ENCODE results near the gene KCTD11. TPM values are rescaled to one million over a fixed set of nuclear protein-coding genes. Genes with fewer than 3 reads are reported as not detected.

The KCTD11 gene
- total RNA-seq, 1 experiment from 2014 or later: 16.4 TPM

DNA sequence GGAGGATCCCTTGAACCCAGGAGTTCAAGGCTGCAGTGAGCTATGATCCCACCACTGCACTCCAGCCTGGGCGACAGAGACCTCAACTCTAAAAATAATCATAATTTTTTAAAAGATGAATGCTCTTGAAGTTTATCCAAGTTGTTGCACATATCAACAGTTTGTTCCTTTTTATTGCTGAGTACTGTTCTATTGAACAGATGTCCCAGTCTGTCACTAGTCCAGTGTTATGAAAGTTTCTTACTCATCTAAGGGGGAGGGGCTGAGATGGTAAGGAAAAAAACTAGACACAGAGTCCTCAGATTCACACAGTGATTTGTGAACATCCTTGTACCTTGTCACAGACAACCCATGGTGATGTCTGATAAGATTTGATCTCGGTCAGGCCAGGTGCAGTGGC is 11.8 kb upstream of the KCTD11 start:
- DNase-seq: peak in 1 of 2 experiments; percentile 42
- no peaks in the 10 kb centered on the region for H3K9me3 ChIP-seq (ENCODE audit: insufficient read depth, low read depth)
- BruUV-seq (replicated peaks): no TSS peak
- no peaks in the 10 kb centered on the region for H3K9me2 ChIP-seq (ENCODE audit: insufficient read depth)
- POLR2A ChIA-PET (ENCODE audit: unreplicated experiment): no interaction called here
- no peaks in the 10 kb centered on the region; the same call in 1 of the 2 replicates for H3F3A ChIP-seq (ENCODE audit: insufficient read depth, low read depth)
- CTCF ChIA-PET: no interaction called here
- no peak overlapping the region for H3K4me3 ChIP-seq
- peaks cover 13% of the 10 kb centered on the region for H3K27me3 ChIP-seq (ENCODE audit: insufficient read depth, low read depth)
- intact Hi-C loops (cut with micrococcal nuclease; ENCODE audit: unreplicated experiment): no loop called here
- no peaks in the 10 kb centered on the region for H3K79me2 ChIP-seq (ENCODE audit: low read depth)
- H4K20me1 ChIP-seq (ENCODE audit: insufficient read depth): no peaks in the 10 kb centered on the region
- H3K27ac ChIP-seq: no peak overlapping the region
- H3K36me3 ChIP-seq (ENCODE audit: low read depth): no peaks in the 10 kb centered on the region
- TF ChIP-seq EZH2 (IDR thresholded peaks at IDR 0.05; ENCODE audit: low read depth): no peak
- TF ChIP-seq, protein P1, sequence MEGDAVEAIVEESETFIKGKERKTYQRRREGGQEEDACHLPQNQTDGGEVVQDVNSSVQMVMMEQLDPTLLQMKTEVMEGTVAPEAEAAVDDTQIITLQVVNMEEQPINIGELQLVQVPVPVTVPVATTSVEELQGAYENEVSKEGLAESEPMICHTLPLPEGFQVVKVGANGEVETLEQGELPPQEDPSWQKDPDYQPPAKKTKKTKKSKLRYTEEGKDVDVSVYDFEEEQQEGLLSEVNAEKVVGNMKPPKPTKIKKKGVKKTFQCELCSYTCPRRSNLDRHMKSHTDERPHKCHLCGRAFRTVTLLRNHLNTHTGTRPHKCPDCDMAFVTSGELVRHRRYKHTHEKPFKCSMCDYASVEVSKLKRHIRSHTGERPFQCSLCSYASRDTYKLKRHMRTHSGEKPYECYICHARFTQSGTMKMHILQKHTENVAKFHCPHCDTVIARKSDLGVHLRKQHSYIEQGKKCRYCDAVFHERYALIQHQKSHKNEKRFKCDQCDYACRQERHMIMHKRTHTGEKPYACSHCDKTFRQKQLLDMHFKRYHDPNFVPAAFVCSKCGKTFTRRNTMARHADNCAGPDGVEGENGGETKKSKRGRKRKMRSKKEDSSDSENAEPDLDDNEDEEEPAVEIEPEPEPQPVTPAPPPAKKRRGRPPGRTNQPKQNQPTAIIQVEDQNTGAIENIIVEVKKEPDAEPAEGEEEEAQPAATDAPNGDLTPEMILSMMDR (conservative IDR thresholded peaks at IDR 0.05): no peak
- no peak overlapping the region for H3K4me2 ChIP-seq
- H3K4me1 ChIP-seq (replicated peaks; ENCODE audit: insufficient read depth): no peaks in the 10 kb centered on the region
- H2AFZ ChIP-seq: no peak overlapping the region

DNA sequence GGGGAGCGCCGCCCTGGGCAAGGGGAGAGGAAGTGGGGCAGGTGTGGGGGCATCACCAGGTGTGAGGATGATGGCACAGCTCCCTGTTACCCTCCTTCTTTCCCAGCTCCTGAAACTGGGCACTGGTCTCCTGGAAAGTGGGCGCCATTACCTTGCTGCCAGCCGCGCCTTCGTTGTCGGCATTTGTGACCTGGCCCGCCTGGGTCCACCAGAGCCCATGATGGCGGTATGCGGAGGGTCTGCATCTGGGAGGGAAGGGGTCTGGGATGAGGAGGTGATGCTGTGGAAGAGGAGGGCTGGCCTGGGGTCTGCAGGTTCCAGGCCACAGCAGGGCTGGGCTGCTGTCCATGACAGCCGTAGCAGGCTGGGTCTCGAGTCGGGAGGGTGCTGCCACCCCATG is 10.1 kb upstream of the KCTD11 start:
- Histone ChIP-seq H3F3A (ENCODE audit: insufficient read depth, low read depth) (peaks cover 8% of the 10 kb centered on the region; the same call in 1 of the 2 replicates), H2AFZ (no peak overlapping the region), H3K4me3 (no peak overlapping the region), H3K27me3 (ENCODE audit: insufficient read depth, low read depth) (peaks cover 13% of the 10 kb centered on the region), H3K9me2 (ENCODE audit: insufficient read depth) (no peaks in the 10 kb centered on the region), H3K36me3 (ENCODE audit: low read depth) (no peaks in the 10 kb centered on the region), H3K27ac (no peak overlapping the region), H3K4me2 (no peak overlapping the region), H3K9me3 (ENCODE audit: insufficient read depth, low read depth) (no peaks in the 10 kb centered on the region), H4K20me1 (ENCODE audit: insufficient read depth) (no peaks in the 10 kb centered on the region), H3K4me1 (replicated peaks; ENCODE audit: insufficient read depth) (no peaks in the 10 kb centered on the region), H3K79me2 (ENCODE audit: low read depth) (no peaks in the 10 kb centered on the region)
- intact Hi-C loops (cut with micrococcal nuclease; ENCODE audit: unreplicated experiment): no loop called here
- POLR2A ChIA-PET (ENCODE audit: unreplicated experiment): no interaction called here
- no TSS peak for BruUV-seq (replicated peaks)
- CTCF ChIA-PET: interaction anchor here (0.7 kb wide), 1 partner anchor 12 kb away, joined by 3 read pairs; no protein-coding TSS in a partner anchor
- DNase-seq: no peak
- TF ChIP-seq, protein P1 (conservative IDR thresholded peaks at IDR 0.05): no peak
- TF ChIP-seq EZH2 (IDR thresholded peaks at IDR 0.05; ENCODE audit: low read depth): no peak

DNA sequence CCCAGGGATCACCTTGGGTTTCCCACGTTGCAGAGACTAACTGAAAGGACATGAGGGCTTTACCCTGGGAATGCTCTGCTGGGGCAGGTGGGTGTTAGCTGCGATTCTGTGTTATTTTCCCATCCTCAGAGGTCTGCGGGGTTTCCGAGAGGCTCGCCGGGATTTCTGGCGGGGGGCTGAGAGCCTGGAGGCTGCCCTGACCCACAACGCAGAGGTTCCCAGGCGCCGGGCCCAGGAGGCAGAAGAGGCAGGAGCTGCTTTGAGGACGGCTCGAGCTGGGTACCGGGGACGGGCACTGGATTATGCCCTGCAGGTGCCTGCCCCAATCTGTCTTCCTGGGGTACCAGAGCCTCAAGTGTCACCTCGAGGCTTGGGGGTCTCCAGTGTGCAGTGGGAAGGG is 8.7 kb upstream of the KCTD11 start:
- H3K79me2 ChIP-seq (ENCODE audit: low read depth): no peaks in the 10 kb centered on the region
- POLR2A ChIA-PET (ENCODE audit: unreplicated experiment): interaction anchor here (0.6 kb wide), 2 partner anchors 77 to 298 kb away, joined by 3 to 4 read pairs; no protein-coding TSS in a partner anchor
- no TSS peak for BruUV-seq (replicated peaks)
- no peaks in the 10 kb centered on the region for H4K20me1 ChIP-seq (ENCODE audit: insufficient read depth)
- CTCF ChIA-PET: no interaction called here
- no peaks in the 10 kb centered on the region for H3K9me3 ChIP-seq (ENCODE audit: insufficient read depth, low read depth)
- no peak overlapping the region for H2AFZ ChIP-seq
- no peaks in the 10 kb centered on the region for H3K4me1 ChIP-seq (replicated peaks; ENCODE audit: insufficient read depth)
- no peak for TF ChIP-seq EZH2 (IDR thresholded peaks at IDR 0.05; ENCODE audit: low read depth)
- TF ChIP-seq, protein P1 (conservative IDR thresholded peaks at IDR 0.05): no peak
- H3K4me2 ChIP-seq: no peak overlapping the region
- H3K36me3 ChIP-seq (ENCODE audit: low read depth): no peaks in the 10 kb centered on the region
- H3K27me3 ChIP-seq (ENCODE audit: insufficient read depth, low read depth): peaks cover 13% of the 10 kb centered on the region
- H3K27ac ChIP-seq: no peak overlapping the region
- DNase-seq: no peak
- peaks cover 8% of the 10 kb centered on the region; the same call in 1 of the 2 replicates for H3F3A ChIP-seq (ENCODE audit: insufficient read depth, low read depth)
- H3K4me3 ChIP-seq: no peak overlapping the region
- intact Hi-C loops (cut with micrococcal nuclease; ENCODE audit: unreplicated experiment): no loop called here
- H3K9me2 ChIP-seq (ENCODE audit: insufficient read depth): no peaks in the 10 kb centered on the region
